HCT116 (cell line): ENCODE data around the gene ACRBP.

Source experiments
- CBX3 ChIP-seq: IDR thresholded peaks from 2 replicates; pipeline ENCODE4 v1.6.1; 2012; ENCODE audit warnings: low read depth
- EGR1 ChIP-seq: IDR thresholded peaks from 2 replicates; pipeline ENCODE4 v1.6.1; 2012; ENCODE audit warnings: low read depth
- EZH2phosphoT487 ChIP-seq: fragments of 200-600 bp; IDR thresholded peaks from 2 replicates; pipeline ENCODE4 v1.6.1; 2018; ENCODE audit warnings: antibody characterized with exemption, borderline replicate concordance
- POLR2A ChIP-seq: IDR thresholded peaks from 2 replicates; pipeline ENCODE4 v1.7.0; 2011; ENCODE audit warnings: borderline replicate concordance; ENCODE audit not compliant: insufficient read depth, insufficient read length; ENCODE audit errors: extremely low read depth
- POLR2AphosphoS5 ChIP-seq: IDR thresholded peaks from 2 replicates; pipeline ENCODE4 v1.6.1; 2011; ENCODE audit warnings: mild to moderate bottlenecking, low read depth, low read length, moderate library complexity
- RAD21 ChIP-seq: IDR thresholded peaks from 2 replicates; pipeline ENCODE4 v1.6.1; 2012; ENCODE audit warnings: low read depth, mild to moderate bottlenecking
- SIN3A ChIP-seq: IDR thresholded peaks from 2 replicates; pipeline ENCODE4 v1.6.1; 2012; ENCODE audit warnings: low read depth
- SRF ChIP-seq: IDR thresholded peaks from 2 replicates; pipeline ENCODE4 v1.6.1; 2012; ENCODE audit warnings: low read depth
- ZNF274 ChIP-seq: fragments of 200-500 bp; sonication (Bioruptor generic); IDR thresholded peaks from 2 replicates; pipeline ENCODE4 v1.6.1; 2014; ENCODE audit warnings: mild to moderate bottlenecking, low read depth, low read length, inconsistent platforms
- TF ChIP-seq, protein P1 (sequence below): IDR thresholded peaks from 2 replicates; pipeline ENCODE4 v1.6.1; 2012
- TF ChIP-seq, protein P2 (sequence below), 3 experiments: fragments of 200-600 bp in 1 of 3; sonication (generic) in 1 of 3; IDR thresholded peaks in 2 of 3; conservative IDR thresholded peaks in 1 of 3; 2 replicates each; pipeline ENCODE4 v1.5.1; 2012 to 2017; ENCODE audit warnings: low read depth in 2 of 3, low read length in 2 of 3, antibody characterized with exemption in 1 of 3, borderline replicate concordance in 1 of 3, control low read depth in 1 of 3, mild to moderate bottlenecking in 1 of 3, mixed read lengths in 1 of 3, mixed run types in 1 of 3, moderate library complexity in 1 of 3; ENCODE audit not compliant: insufficient read depth in 1 of 3
- TF ChIP-seq, protein P3 (sequence below): IDR thresholded peaks from 2 replicates; pipeline ENCODE4 v1.6.1; 2012; ENCODE audit warnings: low read depth
- TF ChIP-seq, protein P4 (sequence below): IDR thresholded peaks from 2 replicates; pipeline ENCODE4 v1.6.1; 2012

DNA sequence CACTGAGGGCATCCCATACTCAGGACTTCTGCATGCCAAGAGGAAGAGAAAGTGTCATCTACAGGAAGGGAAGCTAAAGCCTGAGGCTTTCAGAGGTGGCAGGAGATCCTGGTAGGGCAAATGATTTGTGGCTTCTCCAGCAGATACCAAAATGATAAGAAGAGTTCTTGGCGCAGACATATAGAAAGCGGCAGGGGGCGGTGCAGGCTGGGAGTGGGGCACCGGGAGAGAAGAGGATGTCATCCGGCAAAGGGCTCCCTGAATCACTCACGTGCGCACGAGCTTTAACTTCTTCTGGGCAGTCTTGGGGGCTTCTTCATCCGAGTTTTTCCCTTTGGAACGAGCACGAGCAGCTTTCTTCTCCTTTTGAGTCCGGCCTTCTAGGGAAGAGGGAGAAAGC, 5.2 kb upstream of the ACRBP start:
- TF ChIP-seq, protein P1, sequence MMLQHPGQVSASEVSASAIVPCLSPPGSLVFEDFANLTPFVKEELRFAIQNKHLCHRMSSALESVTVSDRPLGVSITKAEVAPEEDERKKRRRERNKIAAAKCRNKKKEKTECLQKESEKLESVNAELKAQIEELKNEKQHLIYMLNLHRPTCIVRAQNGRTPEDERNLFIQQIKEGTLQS: no peak
- TF ChIP-seq, protein P2, sequence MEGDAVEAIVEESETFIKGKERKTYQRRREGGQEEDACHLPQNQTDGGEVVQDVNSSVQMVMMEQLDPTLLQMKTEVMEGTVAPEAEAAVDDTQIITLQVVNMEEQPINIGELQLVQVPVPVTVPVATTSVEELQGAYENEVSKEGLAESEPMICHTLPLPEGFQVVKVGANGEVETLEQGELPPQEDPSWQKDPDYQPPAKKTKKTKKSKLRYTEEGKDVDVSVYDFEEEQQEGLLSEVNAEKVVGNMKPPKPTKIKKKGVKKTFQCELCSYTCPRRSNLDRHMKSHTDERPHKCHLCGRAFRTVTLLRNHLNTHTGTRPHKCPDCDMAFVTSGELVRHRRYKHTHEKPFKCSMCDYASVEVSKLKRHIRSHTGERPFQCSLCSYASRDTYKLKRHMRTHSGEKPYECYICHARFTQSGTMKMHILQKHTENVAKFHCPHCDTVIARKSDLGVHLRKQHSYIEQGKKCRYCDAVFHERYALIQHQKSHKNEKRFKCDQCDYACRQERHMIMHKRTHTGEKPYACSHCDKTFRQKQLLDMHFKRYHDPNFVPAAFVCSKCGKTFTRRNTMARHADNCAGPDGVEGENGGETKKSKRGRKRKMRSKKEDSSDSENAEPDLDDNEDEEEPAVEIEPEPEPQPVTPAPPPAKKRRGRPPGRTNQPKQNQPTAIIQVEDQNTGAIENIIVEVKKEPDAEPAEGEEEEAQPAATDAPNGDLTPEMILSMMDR (IDR thresholded peaks at IDR 0.05 in 2 of 3, conservative IDR thresholded peaks at IDR 0.05 in 1 of 3; ENCODE audit: borderline replicate concordance in 1 of 3, insufficient read depth in 1 of 3, low read depth in 2 of 3, low read length in 2 of 3): no peak
- TF ChIP-seq, protein P3, sequence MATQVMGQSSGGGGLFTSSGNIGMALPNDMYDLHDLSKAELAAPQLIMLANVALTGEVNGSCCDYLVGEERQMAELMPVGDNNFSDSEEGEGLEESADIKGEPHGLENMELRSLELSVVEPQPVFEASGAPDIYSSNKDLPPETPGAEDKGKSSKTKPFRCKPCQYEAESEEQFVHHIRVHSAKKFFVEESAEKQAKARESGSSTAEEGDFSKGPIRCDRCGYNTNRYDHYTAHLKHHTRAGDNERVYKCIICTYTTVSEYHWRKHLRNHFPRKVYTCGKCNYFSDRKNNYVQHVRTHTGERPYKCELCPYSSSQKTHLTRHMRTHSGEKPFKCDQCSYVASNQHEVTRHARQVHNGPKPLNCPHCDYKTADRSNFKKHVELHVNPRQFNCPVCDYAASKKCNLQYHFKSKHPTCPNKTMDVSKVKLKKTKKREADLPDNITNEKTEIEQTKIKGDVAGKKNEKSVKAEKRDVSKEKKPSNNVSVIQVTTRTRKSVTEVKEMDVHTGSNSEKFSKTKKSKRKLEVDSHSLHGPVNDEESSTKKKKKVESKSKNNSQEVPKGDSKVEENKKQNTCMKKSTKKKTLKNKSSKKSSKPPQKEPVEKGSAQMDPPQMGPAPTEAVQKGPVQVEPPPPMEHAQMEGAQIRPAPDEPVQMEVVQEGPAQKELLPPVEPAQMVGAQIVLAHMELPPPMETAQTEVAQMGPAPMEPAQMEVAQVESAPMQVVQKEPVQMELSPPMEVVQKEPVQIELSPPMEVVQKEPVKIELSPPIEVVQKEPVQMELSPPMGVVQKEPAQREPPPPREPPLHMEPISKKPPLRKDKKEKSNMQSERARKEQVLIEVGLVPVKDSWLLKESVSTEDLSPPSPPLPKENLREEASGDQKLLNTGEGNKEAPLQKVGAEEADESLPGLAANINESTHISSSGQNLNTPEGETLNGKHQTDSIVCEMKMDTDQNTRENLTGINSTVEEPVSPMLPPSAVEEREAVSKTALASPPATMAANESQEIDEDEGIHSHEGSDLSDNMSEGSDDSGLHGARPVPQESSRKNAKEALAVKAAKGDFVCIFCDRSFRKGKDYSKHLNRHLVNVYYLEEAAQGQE: no peak
- no peak for TF ChIP-seq POLR2A
- no peak for TF ChIP-seq EGR1
- TF ChIP-seq, protein P4, sequence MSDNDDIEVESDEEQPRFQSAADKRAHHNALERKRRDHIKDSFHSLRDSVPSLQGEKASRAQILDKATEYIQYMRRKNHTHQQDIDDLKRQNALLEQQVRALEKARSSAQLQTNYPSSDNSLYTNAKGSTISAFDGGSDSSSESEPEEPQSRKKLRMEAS: no peak
- TF ChIP-seq RAD21: no peak
- no peak for TF ChIP-seq POLR2AphosphoS5
- no peak for TF ChIP-seq EZH2phosphoT487
- TF ChIP-seq CBX3: no peak
- no peak for TF ChIP-seq SIN3A
- no peak for TF ChIP-seq SRF
- no peak for TF ChIP-seq ZNF274
